H1 (cell line): Measurements from ENCODE around the gene PRODH2. TPM values are rescaled to one million over a fixed set of nuclear protein-coding genes. Genes with fewer than 3 reads are reported as not detected.

Source experiments
- CTCF ChIA-PET: fragments of 300-600 bp; sonication (Branson Sonifier 250); formaldehyde crosslinking; loops from one replicate; lab custom pipeline; 2021; ENCODE audit not compliant: partially characterized antibody; lab: Charles Lee
- POLR2A ChIA-PET: fragments of 300-600 bp; sonication (Branson Sonifier 250); formaldehyde crosslinking; loops from one replicate; lab custom pipeline; 2021; ENCODE audit warnings: inconsistent platforms; ENCODE audit not compliant: partially characterized antibody; lab: Charles Lee
- DNase-seq, 2 experiments: peaks; one replicate each; pipeline versions ENCODE4 v3.0.0 to v3.0.0-alpha.2; 2010 to 2022; ENCODE audit warnings: low spot score in 2 of 2, low read depth in 1 of 2, mixed read lengths in 1 of 2
- FAIRE-seq: peaks from 2 replicates; lab custom pipeline; 2011; peaks lifted over from hg19 to GRCh38; lab: Jason Lieb, UNC
- H2AFZ ChIP-seq: 2 replicates; pipeline ENCODE4 v1.8.1; 2012; ENCODE audit warnings: low read length, inconsistent platforms
- H2AK5ac ChIP-seq: 2 replicates; pipeline ENCODE4 v1.6.1; 2013; ENCODE audit warnings: low read depth, low read length
- H2BK120ac ChIP-seq: replicated peaks from 2 replicates; pipeline ENCODE3; 2013; ENCODE audit warnings: low read depth, low read length, inconsistent platforms
- H2BK12ac ChIP-seq: 2 replicates; pipeline ENCODE4 v1.6.1; 2013; ENCODE audit warnings: low read depth, low read length
- H2BK15ac ChIP-seq: 2 replicates; pipeline ENCODE4 v1.6.1; 2013; ENCODE audit warnings: low read length
- H2BK20ac ChIP-seq: 2 replicates; pipeline ENCODE4 v1.6.1; 2013; ENCODE audit warnings: low read length
- H2BK5ac ChIP-seq: 2 replicates; pipeline ENCODE4 v1.6.1; 2013; ENCODE audit warnings: low read depth, low read length
- H3K14ac ChIP-seq: 2 replicates; pipeline ENCODE4 v1.6.1; 2013; ENCODE audit warnings: inconsistent platforms; ENCODE audit not compliant: insufficient read length
- H3K18ac ChIP-seq: 2 replicates; pipeline ENCODE4 v1.6.1; 2013; ENCODE audit warnings: low read length; ENCODE audit errors: extremely low read depth
- H3K23ac ChIP-seq: 2 replicates; pipeline ENCODE4 v1.6.1; 2013; ENCODE audit warnings: inconsistent platforms; ENCODE audit not compliant: insufficient read length
- H3K23me2 ChIP-seq: 2 replicates; pipeline ENCODE4 v1.6.1; 2013; ENCODE audit warnings: low read depth, low read length
- H3K27ac ChIP-seq: 2 replicates; pipeline ENCODE4 v1.6.1; 2011; ENCODE audit warnings: low read depth, low read length, inconsistent platforms
- H3K27me3 ChIP-seq, 4 experiments: replicated peaks in 1 of 4; 1 replicate in 1 of 4; 2 replicates in 3 of 4; pipeline versions ENCODE4 v1.6.1 to v1.8.1; 2011 to 2013; ENCODE audit warnings: low read length in 3 of 4, mild to moderate bottlenecking in 3 of 4, inconsistent platforms in 2 of 4, mixed read lengths in 2 of 4, moderate library complexity in 1 of 4; ENCODE audit not compliant: control insufficient read depth in 3 of 4, insufficient read depth in 3 of 4; ENCODE audit errors: extremely low read depth in 1 of 4
- H3K36me3 ChIP-seq, 4 experiments: 2 replicates each; pipeline versions ENCODE4 v1.6.1 to v1.8.1; 2011 to 2013; ENCODE audit warnings: mild to moderate bottlenecking in 4 of 4, low read length in 3 of 4, moderate library complexity in 2 of 4, control low read depth in 1 of 4, inconsistent platforms in 1 of 4; ENCODE audit not compliant: insufficient read depth in 4 of 4, control insufficient read depth in 2 of 4
- H3K4ac ChIP-seq: replicated peaks from 2 replicates; pipeline ENCODE3; 2013; ENCODE audit warnings: low read length, low read depth, mixed read lengths, inconsistent platforms; ENCODE audit not compliant: insufficient read length
- H3K4me1 ChIP-seq, 4 experiments: replicated peaks in 1 of 4; 1 replicate in 1 of 4; 2 replicates in 3 of 4; pipeline versions ENCODE4 v1.6.1 to v1.8.1; 2011 to 2013; ENCODE audit warnings: low read length in 3 of 4, inconsistent platforms in 2 of 4, mixed read lengths in 1 of 4; ENCODE audit not compliant: insufficient read depth in 4 of 4, control insufficient read depth in 3 of 4
- H3K4me2 ChIP-seq, 2 experiments: 2 replicates each; pipeline versions ENCODE4 v1.6.1 to v1.8.1; 2011 to 2013; ENCODE audit warnings: low read depth in 2 of 2, low read length in 2 of 2, control low read depth in 1 of 2, inconsistent platforms in 1 of 2, mild to moderate bottlenecking in 1 of 2; ENCODE audit not compliant: insufficient read depth in 1 of 2
- H3K4me3 ChIP-seq, 4 experiments: fragments of 200-600, 300-600 bp in 1 of 4; sonication (generic), shearing (Covaris generic), sonication (Bioruptor Twin) in 1 of 4; 2 replicates each; pipeline versions ENCODE4 v1.5.1 to v1.8.1; 2011 to 2016; ENCODE audit warnings: low read length in 4 of 4, low read depth in 3 of 4, control low read depth in 2 of 4, inconsistent platforms in 2 of 4, mild to moderate bottlenecking in 2 of 4, mixed read lengths in 1 of 4, moderate library complexity in 1 of 4; ENCODE audit not compliant: insufficient read depth in 2 of 4; ENCODE audit errors: extremely low read depth in 1 of 4
- H3K56ac ChIP-seq: replicated peaks from 2 replicates; pipeline ENCODE3; 2013; ENCODE audit warnings: low read depth, mild to moderate bottlenecking, mixed read lengths, low read length, inconsistent platforms; ENCODE audit not compliant: insufficient read length
- H3K79me1 ChIP-seq: 2 replicates; pipeline ENCODE4 v1.6.1; 2013; ENCODE audit warnings: low read depth, low read length, control low read depth
- H3K79me2 ChIP-seq, 2 experiments: 2 replicates each; pipeline versions ENCODE4 v1.6.1 to v1.8.1; 2012 to 2013; ENCODE audit warnings: low read length in 2 of 2, mild to moderate bottlenecking in 2 of 2, inconsistent platforms in 1 of 2; ENCODE audit not compliant: insufficient read depth in 2 of 2, control insufficient read depth in 1 of 2
- H3K9ac ChIP-seq, 4 experiments: replicated peaks in 1 of 4; 1 replicate in 1 of 4; 2 replicates in 3 of 4; pipeline versions ENCODE4 v1.6.1 to v1.8.1; 2011 to 2013; ENCODE audit warnings: low read depth in 3 of 4, low read length in 3 of 4, control low read depth in 2 of 4, mild to moderate bottlenecking in 2 of 4, moderate library complexity in 2 of 4, inconsistent platforms in 1 of 4; ENCODE audit errors: extremely low read depth in 1 of 4
- H3K9me3 ChIP-seq, 2 experiments: 2 replicates each; pipeline versions ENCODE4 v1.6.1 to v1.8.1; 2012 to 2013; ENCODE audit warnings: mild to moderate bottlenecking in 2 of 2, moderate library complexity in 2 of 2, control low read depth in 1 of 2, inconsistent platforms in 1 of 2, low read depth in 1 of 2, low read length in 1 of 2, mixed read lengths in 1 of 2; ENCODE audit not compliant: insufficient read depth in 2 of 2
- H4K20me1 ChIP-seq, 2 experiments: replicated peaks in 1 of 2; 2 replicates each; pipeline versions ENCODE3 to v1.8.1; 2011 to 2013; ENCODE audit warnings: inconsistent platforms in 2 of 2, low read length in 2 of 2, mild to moderate bottlenecking in 1 of 2; ENCODE audit not compliant: insufficient read depth in 2 of 2, control insufficient read depth in 1 of 2
- H4K5ac ChIP-seq: 2 replicates; pipeline ENCODE4 v1.6.1; 2013; ENCODE audit warnings: low read length, low read depth, mixed read lengths, inconsistent platforms; ENCODE audit not compliant: insufficient read length
- H4K8ac ChIP-seq: 2 replicates; pipeline ENCODE4 v1.8.0; 2013; ENCODE audit warnings: mild to moderate bottlenecking, moderate library complexity, low read length, inconsistent platforms; ENCODE audit not compliant: insufficient read depth; ENCODE audit errors: extremely low read depth
- H4K91ac ChIP-seq: replicated peaks from 2 replicates; pipeline ENCODE3; 2013; ENCODE audit warnings: low read length, mixed read lengths, inconsistent platforms; ENCODE audit not compliant: insufficient read length
- BRCA1 ChIP-seq: IDR thresholded peaks from 2 replicates; pipeline ENCODE4 v1.6.1; 2012; ENCODE audit warnings: low read depth, low read length, improper control_type of control experiment
- CHD1 ChIP-seq: IDR thresholded peaks from 2 replicates; pipeline ENCODE4 v1.6.1; 2012; ENCODE audit warnings: low read depth, low read length, improper control_type of control experiment
- CREB1 ChIP-seq: IDR thresholded peaks from 2 replicates; pipeline ENCODE4 v1.6.1; 2012; ENCODE audit warnings: inconsistent platforms
- HDAC2 ChIP-seq, 2 experiments: fragments of 300-600 bp in 1 of 2; sonication (generic) in 1 of 2; IDR thresholded peaks; 2 replicates each; pipeline ENCODE4 v1.6.1; 2011 to 2012; ENCODE audit warnings: low read depth in 2 of 2, low read length in 2 of 2, mild to moderate bottlenecking in 2 of 2, moderate library complexity in 2 of 2, borderline replicate concordance in 1 of 2, inconsistent platforms in 1 of 2
- KDM4A ChIP-seq: IDR thresholded peaks from one replicate; pipeline ENCODE4 v1.7.1; 2012; ENCODE audit warnings: low read depth, mild to moderate bottlenecking, moderate library complexity, low read length, inconsistent platforms; ENCODE audit not compliant: severe bottlenecking
- NANOG ChIP-seq: IDR thresholded peaks from 2 replicates; pipeline ENCODE4 v1.6.1; 2011; ENCODE audit warnings: low read length, low read depth, mild to moderate bottlenecking, inconsistent platforms; ENCODE audit not compliant: insufficient read depth, poor library complexity, severe bottlenecking
- POLR2A ChIP-seq, 2 experiments: IDR thresholded peaks; 1 replicate in 1 of 2; 2 replicates in 1 of 2; pipeline ENCODE4 v1.6.1; 2011; ENCODE audit warnings: low read depth in 2 of 2, low read length in 2 of 2, mild to moderate bottlenecking in 2 of 2; ENCODE audit errors: control extremely low read depth in 1 of 2
- RBBP5 ChIP-seq: IDR thresholded peaks from 2 replicates; pipeline ENCODE4 v1.7.1; 2012; ENCODE audit warnings: low read depth, mild to moderate bottlenecking, inconsistent platforms, low read length, moderate library complexity, borderline replicate concordance
- RFX5 ChIP-seq: IDR thresholded peaks from 2 replicates; pipeline ENCODE4 v1.6.1; 2011; ENCODE audit warnings: low read depth, low read length, improper control_type of control experiment, borderline replicate concordance
- RXRA ChIP-seq: IDR thresholded peaks from 2 replicates; pipeline ENCODE4 v1.6.1; 2011; ENCODE audit warnings: low read depth, mild to moderate bottlenecking, low read length, moderate library complexity; ENCODE audit not compliant: insufficient read depth
- SIN3A ChIP-seq, 2 experiments: IDR thresholded peaks in 1 of 2; conservative IDR thresholded peaks in 1 of 2; 2 replicates each; pipeline ENCODE4 v1.6.1; 2011 to 2012; ENCODE audit warnings: low read length in 2 of 2, improper control_type of control experiment in 1 of 2, low read depth in 1 of 2, mild to moderate bottlenecking in 1 of 2
- SIRT6 ChIP-seq: IDR thresholded peaks from one replicate; pipeline ENCODE4 v1.7.1; 2012; ENCODE audit warnings: low read length, inconsistent platforms
- TAF1 ChIP-seq: IDR thresholded peaks from 2 replicates; pipeline ENCODE4 v1.6.1; 2011; ENCODE audit warnings: mild to moderate bottlenecking, low read depth, low read length
- TEAD4 ChIP-seq: IDR thresholded peaks from 2 replicates; pipeline ENCODE4 v1.6.1; 2012; ENCODE audit warnings: low read depth, low read length, inconsistent platforms, mixed read lengths
- WGBS, 2 experiments: shearing (Covaris generic) in 1 of 2; methylation state at CpG; one replicate each; pipeline versions ENCODE4 v1.1.6 to v1.1.7; 2013 to 2015; ENCODE audit warnings: low lambda C conversion rate in 2 of 2, mixed read lengths in 2 of 2, inconsistent platforms in 1 of 2, low coverage in 1 of 2, missing lambda C conversion rate in 1 of 2; ENCODE audit not compliant: insufficient replicate concordance in 2 of 2, insufficient coverage in 1 of 2, insufficient read length in 1 of 2; ENCODE audit errors: extremely low coverage in 1 of 2, missing lambda C conversion rate in 1 of 2; 5-methylcytosine and 5-hydroxymethylcytosine counted together
- polyA plus RNA-seq, 7 experiments: library from polyadenylated mRNA; depleted of rRNA in 3 of 7; stranded (reverse) in 5 of 7; unstranded in 2 of 7; fragments of >200 nt in 5 of 7; fragments of 200-250 nt in 2 of 7; gene quantifications; 1 replicate in 5 of 7; 2 replicates in 1 of 7; 4 replicates in 1 of 7; pipeline versions ENCODE4 v1.2.1 to v1.2.3, GENCODE V29; 2011 to 2013; ENCODE audit warnings: missing spikeins in 2 of 7, mixed read lengths in 2 of 7
- total RNA-seq: library from RNA; stranded (reverse); fragmentation: NEBNext Ultra II Directional; extraction: Animal tissue kit (Norgen Biotek cat#: 25700); gene quantifications from 2 replicates; pipeline ENCODE4 v1.2.1, GENCODE V29; 2021

Gene PRODH2
- total and polyA plus RNA-seq, 2 of the 8 experiments (the other 6 are each of a cell fraction or from before 2014, with no cell fraction given): not detected

- Histone ChIP-seq H3K23ac (no peak overlapping the region), H3K56ac (no peak overlapping the region), H2BK20ac (no peak overlapping the region), H4K8ac (peak overlapping the region; percentile 66; the same call in 1 of the 2 replicates), H3K4me3 (peak overlapping the region; percentile 16 to 59 (median 24); a peak in 4 of 8 replicates), H3K23me2 (peaks cover 11% of the 10 kb centered on the region; the same call in 1 of the 2 replicates), H4K20me1 (no peaks in the 10 kb centered on the region), H3K4me2 (peak overlapping the region; percentile 73 to 89), H2BK15ac (no peak overlapping the region), H3K9ac (no peak overlapping the region), H3K27me3 (peaks cover 6 to 23% (median 20%) of the 10 kb centered on the region in 4 experiments), H4K5ac (peak overlapping the region; percentile 78), H3K79me1 (no peaks in the 10 kb centered on the region), H3K9me3 (no peaks in the 10 kb centered on the region), H3K4ac (no peak overlapping the region), H3K4me1 (peaks cover 0 to 9% (median 4%) of the 10 kb centered on the region in 4 experiments; a peak in 5 of 7 replicates), H2AFZ (peak overlapping the region; percentile 85), H3K79me2 (no peaks in the 10 kb centered on the region), H2BK12ac (0 out of 2 replicates have a peak overlapping the region, but pooled peaks have one; percentile 50), H3K14ac (no peak overlapping the region), H2BK120ac (peak overlapping the region; percentile 90), H3K18ac (no peak overlapping the region; the same call in none of the 2 replicates), H3K27ac (no peak overlapping the region), H2AK5ac (no peak overlapping the region), H2BK5ac (no peak overlapping the region; the same call in 1 of the 2 replicates), H4K91ac (peak overlapping the region; percentile 54), H3K36me3 (no peaks in the 10 kb centered on the region)
- DNase-seq: peak in 1 of 2 experiments; percentile 82
- ChIA-PET CTCF (interaction anchor here (0.9 to 3.6 kb wide), 4 partner anchors 10 to 127 kb away, joined by 3 to 13 read pairs (median 4); no protein-coding TSS in a partner anchor), POLR2A (interaction anchor here (0.6 to 0.9 kb wide), 2 partner anchors 18 to 22 kb away, joined by 3 to 4 read pairs; no protein-coding TSS in a partner anchor)
- WGBS, 2 experiments: 6% methylated on average over 9 of the region's 15 CpGs; no CpG with 5 or more reads in 1 of the 2 experiments
- no peak for FAIRE-seq
- TF ChIP-seq SIRT6 (no peak), CREB1 (no peak), TAF1 (no peak), RBBP5 (no peak), POLR2A (IDR thresholded peaks at IDR 0.05; ENCODE audit: control extremely low read depth in 1 of 2, low read depth in 2 of 2, low read length in 2 of 2) (no peak), HDAC2 (IDR thresholded peaks at IDR 0.05; ENCODE audit: borderline replicate concordance in 1 of 2, low read depth in 2 of 2, low read length in 2 of 2) (no peak), NANOG (no peak), RXRA (no peak), BRCA1 (no peak), CHD1 (no peak), SIN3A (conservative IDR thresholded peaks at IDR 0.05 in 1 of 2, IDR thresholded peaks at IDR 0.05 in 1 of 2; ENCODE audit: low read depth in 1 of 2, low read length in 2 of 2) (no peak), TEAD4 (no peak), RFX5 (no peak), KDM4A (no peak)
Observed at GRCh38 chr19:35797663-35798062, 15.0 kb downstream of the PRODH2 start.
